M059J (cell line): ENCODE results near the gene SPAG5. TPM values are rescaled to one million over a fixed set of nuclear protein-coding genes. Genes with fewer than 3 reads are reported as not detected.
A peak's percentile ranks its signal among the peaks of the same experiment; 100 is the strongest.

Experiments used
- DNase-seq: peaks from one replicate; pipeline ENCODE4 v3.0.0-alpha.2; 2012; ENCODE audit warnings: low read depth
- total RNA-seq: library from RNA; depleted of rRNA; stranded (reverse); fragments of >200 nt; shearing (Covaris generic); gene quantifications from 2 replicates; pipeline ENCODE4 v1.2.3, GENCODE V29; 2014

The SPAG5 gene
- total RNA-seq, 1 experiment from 2014 or later: 104 TPM

- no peak for DNase-seq
These were observed 24.8 kb downstream of the SPAG5 start for GRCh38 chr17:28573966-28574480.

GRCh38 chr17:28573521-28573920, 25.3 kb downstream of the SPAG5 start:
- no peak for DNase-seq

GRCh38 chr17:28573040-28573380, 25.8 kb downstream of the SPAG5 start:
- DNase-seq: no peak

DNA sequence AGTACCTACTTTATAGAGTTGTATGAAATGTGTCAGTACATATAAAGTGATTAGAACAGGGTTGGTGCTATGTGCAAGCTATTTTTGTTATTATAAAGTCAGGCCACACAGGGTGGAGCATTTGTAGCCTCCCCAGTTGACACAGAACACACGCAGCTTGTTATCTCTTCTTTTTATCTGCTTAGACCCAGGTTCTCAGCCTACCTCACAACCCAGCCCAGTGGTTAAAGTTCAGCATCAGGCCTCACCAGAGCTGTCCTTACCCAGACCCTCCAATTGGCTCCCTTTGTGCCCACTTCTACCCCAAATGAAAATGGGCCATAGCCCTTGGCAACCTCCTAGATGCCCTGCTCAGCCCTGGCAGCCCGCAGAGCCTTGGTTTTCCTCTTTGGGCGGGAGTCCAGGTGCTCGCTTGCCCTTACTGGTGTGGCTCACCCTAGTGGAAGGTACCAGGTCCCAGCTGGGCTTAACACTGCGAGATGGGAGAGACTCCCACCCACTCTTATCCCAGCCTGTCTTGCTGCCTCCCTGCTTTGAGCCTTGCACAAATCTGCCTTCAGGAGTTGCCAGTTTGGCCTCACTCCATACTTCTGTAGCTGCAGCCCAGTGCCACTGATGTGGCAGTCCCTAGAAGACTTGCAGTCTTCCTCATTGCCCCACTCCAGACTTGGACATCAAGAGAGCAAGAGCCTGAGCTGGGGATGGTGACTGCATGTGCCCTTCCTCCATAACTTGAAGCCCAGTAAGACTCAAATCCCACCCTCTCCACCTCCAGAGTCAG, 26.4 kb downstream of the SPAG5 start:
- no peak for DNase-seq

GRCh38 chr17:28571361-28572122, 27.3 kb downstream of the SPAG5 start, which contains the start of gene PIGS:
Gene PIGS (minus strand): TSS chr17:28571524. CDS start chr17:28571496, 28 bp downstream.
- peak; percentile 91 for DNase-seq

DNA sequence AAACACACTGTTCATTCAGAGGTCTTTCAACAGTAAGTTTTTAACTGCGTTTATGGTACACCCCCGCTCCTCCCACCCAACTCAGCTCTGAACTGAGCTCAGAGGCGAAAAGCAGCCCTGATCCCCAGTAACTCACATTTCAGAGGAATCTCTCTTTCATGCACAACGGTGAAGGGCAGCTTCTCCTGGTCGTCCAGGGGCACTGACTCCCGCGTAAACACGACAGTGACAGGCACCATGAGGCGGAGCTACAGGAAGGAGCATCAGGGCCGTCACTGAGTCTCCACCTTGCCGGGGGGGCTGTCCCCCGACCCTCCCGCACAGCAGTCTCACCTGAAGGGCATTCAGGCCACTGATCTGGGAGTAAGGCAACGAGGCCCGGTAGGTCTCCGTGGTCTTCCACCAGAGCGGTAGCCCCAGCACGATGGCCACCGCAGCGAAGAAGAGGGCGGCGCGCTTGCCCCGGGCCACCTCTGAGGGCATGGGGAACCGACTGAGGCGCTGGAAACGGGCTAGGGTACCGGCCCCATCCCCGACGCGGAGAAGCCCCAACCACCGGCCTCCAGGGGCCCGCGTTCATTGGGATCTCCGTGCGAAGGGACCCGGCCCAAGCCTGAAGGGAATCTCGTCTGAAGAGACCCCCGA, 28.0 kb downstream of the SPAG5 start:
- DNase-seq: peak; percentile 42

DNA sequence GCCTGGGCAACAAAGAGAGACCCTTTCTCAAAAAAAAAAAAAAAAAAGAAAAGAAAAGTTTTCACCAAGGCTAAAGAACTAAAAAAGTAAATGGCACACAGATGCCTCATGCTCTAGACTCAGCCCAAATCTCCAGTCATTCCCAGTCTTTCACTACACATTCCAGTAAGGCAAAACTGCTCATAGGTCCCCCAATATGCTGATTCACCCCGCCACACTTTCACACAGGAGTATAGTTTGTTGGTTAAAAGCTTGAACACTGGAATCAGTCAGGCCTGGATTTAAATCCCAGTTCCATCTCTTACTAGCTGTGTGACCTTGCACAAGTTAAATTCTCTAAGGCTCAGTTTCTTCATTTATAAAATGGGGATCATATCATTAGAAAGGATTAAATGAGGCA, 29.4 kb downstream of the SPAG5 start:
- DNase-seq: no peak

- no peak for DNase-seq
These were observed 31.2 kb downstream of the SPAG5 start for GRCh38 chr17:28567604-28568003.

GRCh38 chr17:28563475-28563874, 35.4 kb downstream of the SPAG5 start:
- DNase-seq: peak; percentile 67

GRCh38 chr17:28555022-28555421, 43.8 kb downstream of the SPAG5 start:
- no peak for DNase-seq

- DNase-seq: no peak
These were observed 44.3 kb downstream of the SPAG5 start for GRCh38 chr17:28554565-28554964.

DNA sequence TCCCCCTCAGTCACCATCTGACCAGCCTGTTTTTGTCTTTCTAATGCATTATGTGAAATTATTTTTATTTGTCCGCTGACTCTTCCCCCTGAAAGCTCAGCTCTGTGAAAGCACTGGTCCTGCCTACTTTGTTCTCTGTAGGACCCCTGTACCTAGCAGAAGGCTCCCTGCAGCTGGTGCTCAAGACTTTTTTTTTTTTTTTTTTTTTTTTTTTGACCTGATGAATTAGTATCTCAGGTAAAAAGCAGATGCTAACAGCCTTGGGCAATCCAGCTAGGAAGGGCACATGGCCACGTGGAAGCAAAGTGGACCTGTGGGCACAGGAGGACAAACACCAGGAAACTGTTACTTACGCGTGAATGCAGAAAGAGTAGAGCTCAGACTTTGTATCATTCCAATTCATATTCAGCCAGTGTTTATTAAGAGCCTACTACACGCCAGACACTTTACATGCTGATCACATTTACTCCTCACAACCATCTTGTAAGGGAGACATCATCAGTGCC, 45.8 kb downstream of the SPAG5 start:
- no peak for DNase-seq

GRCh38 chr17:28552176-28552999, 46.4 kb downstream of the SPAG5 start, which contains the start of gene UNC119:
Gene UNC119 (minus strand): TSS chr17:28552624. CDS start chr17:28552557, 67 bp downstream.
- peak; percentile 68 for DNase-seq

DNA sequence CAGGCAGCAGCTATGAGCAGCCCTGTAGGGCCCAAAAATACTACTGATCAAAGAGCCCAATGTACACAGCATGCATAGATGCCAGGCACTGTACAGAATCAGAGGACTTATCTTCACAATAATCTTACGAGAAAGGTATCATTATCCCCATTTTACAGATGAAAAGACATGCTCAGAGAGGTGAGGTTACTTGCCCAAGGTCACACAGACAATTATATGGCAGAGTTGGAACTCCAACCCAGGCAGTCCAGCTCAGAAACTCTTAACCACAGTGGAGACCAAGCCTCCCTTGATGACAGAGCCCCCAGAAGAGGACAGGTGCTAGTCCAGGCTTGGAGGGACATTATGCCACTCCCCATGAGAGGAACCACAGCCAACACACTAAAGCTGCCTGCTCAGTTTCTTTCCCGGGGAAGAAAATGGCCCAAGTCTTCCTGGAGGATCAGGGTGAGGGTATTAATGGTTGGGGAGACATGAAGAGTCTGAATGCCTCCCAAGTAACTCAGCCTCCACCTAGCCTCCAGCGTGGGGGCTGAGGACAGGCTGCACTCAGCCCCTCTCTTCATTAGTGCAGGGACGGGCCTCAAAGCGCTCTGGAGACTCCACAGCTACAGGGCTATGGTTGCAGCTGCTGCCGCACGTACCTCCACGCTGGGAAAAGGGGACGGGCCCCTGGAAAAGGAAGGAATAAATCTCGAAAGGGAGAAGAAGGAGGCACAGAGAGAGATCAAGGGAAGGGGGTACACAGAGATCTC, 47.2 kb downstream of the SPAG5 start:
- no peak for DNase-seq

DNA sequence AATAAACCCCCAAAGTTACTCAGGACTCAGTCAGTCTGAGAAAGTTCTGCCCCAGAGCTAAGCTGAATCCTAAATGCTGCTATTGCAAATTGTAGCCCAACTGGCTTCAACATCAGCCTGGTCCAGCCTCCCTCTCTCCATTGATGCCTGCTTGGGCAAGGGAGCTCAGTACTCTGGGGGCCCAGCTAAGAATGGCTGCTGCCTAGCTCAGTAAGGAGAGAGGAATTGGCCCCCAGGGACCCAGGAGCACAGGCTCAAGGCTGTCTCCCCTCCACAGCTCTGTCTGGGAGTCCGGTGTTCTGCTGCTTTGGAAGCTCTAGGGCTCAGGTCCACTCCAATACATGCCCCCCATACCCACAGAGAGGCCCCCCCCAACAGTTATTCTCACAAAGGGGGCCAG, 48.0 kb downstream of the SPAG5 start:
- no peak for DNase-seq

DNA sequence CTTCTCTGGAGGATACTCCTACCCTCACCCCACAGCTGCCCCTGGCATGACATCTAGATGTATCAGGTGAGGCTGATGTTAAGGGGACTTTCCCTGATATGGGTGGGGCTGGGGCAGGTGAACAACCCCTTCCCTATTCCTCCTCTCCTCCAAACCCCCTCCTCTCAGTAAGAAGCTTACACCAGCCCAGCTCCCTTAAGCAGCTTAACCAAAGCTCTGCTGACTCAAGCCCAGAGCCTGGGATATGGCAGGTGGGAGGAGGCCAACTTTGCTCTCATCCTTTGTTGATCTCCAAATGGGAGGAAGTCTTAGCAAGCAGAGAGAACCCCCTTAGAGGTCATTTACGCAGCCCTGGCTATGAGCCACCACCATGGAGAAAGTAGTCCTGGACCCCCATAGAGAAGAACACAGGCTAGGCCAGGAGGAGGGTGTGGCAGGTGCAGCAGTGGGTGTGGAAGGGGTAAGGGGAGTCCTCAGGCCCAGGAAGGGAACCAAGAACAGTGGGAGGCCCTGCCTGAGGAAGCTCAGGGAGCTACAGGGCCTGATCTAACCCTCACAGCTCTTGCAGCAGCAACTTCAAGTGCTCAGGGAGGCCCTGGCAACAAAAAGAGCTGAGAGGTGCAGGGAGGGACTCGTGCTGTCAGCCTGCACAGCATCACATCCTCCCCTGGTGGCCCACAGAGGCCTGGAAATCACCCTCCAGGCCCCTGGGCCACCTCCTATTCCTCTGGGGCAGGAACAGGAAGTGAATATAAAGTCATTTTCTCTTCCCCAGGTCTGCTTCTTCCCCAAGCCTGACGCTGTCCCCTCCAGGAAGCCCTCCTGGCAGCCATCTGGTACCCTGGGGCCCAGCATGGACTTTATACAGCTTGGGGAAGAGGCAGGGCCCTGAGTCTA, 49.3 kb downstream of the SPAG5 start:
- no peak for DNase-seq

GRCh38 chr17:28548417-28549130, 50.3 kb downstream of the SPAG5 start:
- no peak for DNase-seq

DNA sequence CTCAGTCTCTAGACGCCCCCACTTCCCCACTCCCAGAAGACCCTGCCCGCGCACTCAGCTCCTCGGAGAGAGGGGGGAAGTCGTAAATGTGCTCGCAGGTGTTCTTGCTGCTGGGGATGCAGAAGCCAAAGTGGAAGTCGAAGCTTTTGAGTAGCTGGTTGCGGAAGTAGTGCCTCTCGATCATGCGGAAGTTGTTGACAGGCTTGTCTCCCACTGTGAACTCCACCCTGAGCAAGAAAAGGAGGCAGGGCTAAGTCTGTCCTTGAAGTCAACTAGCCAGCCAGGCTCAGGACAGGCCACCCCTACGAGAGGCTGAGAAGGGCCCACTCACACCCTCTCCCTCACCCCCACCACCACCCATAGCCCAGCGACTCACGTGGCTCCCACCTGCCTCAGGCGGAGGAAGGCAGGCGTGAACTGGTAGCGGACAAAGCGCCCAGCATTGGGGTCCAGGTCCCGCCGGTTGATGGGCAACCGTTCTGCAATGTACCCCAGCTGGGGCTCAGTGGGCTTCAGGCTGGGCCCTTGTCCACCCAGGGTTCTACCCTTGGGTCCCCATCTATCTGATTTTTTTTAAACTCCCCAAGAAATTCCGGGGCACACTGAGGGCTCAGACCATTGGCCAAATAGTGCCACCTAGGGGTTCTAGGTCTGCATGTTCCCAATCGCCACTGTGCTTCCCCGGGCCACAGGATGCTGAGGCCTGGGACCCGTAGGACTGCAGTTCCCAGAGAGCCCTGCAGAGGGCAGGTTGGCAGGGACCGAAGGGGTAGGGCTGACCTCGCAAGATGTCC, 51.0 kb downstream of the SPAG5 start:
- peak; percentile 61 for DNase-seq
